Dendritic cell treated with granulocyte-macrophage colony-stimulating factor and Interleukin-4, amounts not matched to agents 40 ng/mL and 50 ng/mL, for 4 days (primary cell): ENCODE data around the gene PTPN13.

Experiments used
- H3K27ac Mint-ChIP-seq: one replicate; pipeline ENCODE4 v1.8.0; 2022; ENCODE audit warnings: mild to moderate bottlenecking, mixed read lengths
- H3K27me3 Mint-ChIP-seq: one replicate; pipeline ENCODE4 v1.8.0; 2022; ENCODE audit warnings: mild to moderate bottlenecking, mixed read lengths
- H3K36me3 Mint-ChIP-seq: one replicate; pipeline ENCODE4 v1.8.0; 2022; ENCODE audit warnings: low read depth, mixed read lengths
- H3K4me1 Mint-ChIP-seq: one replicate; pipeline ENCODE4 v1.8.0; 2022; ENCODE audit warnings: low read depth, mixed read lengths
- H3K4me3 Mint-ChIP-seq: one replicate; pipeline ENCODE4 v1.8.0; 2022; ENCODE audit warnings: mild to moderate bottlenecking, moderate library complexity, mixed read lengths
- H3K9me3 Mint-ChIP-seq: one replicate; pipeline ENCODE4 v1.8.0; 2022; ENCODE audit warnings: mixed read lengths
- intact Hi-C: fragments of 100-400 bp; cut with micrococcal nuclease; formaldehyde crosslinking; loops from one replicate; pipeline ENCODE4 v1.15.0; 2022

PTPN13 gene

DNA sequence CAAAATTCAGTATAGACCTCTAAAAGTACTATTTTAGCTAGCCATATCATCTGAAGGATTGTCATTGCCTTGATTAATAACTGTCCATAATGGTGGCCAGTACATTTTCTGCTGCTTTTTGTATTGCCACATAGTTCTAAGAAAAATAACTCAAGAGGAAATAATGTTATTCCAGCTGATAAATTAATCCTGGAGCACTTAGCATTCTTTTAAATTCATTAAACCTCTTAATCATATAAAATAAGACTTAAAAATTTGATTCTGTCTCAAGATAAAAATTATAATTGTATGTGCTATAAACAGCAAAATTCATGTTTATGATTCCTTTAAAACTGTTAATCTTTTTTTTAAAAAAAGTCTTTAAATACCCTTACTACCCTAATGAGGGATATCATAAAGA is 12.7 kb downstream of the PTPN13 start:
- intact Hi-C loops: no loop called here
- Mint-ChIP-seq H3K27me3 (no peaks in the 10 kb centered on the region), H3K4me1 (no peaks in the 10 kb centered on the region), H3K4me3 (no peak overlapping the region), H3K27ac (no peak overlapping the region), H3K9me3 (no peaks in the 10 kb centered on the region), H3K36me3 (no peaks in the 10 kb centered on the region)

DNA sequence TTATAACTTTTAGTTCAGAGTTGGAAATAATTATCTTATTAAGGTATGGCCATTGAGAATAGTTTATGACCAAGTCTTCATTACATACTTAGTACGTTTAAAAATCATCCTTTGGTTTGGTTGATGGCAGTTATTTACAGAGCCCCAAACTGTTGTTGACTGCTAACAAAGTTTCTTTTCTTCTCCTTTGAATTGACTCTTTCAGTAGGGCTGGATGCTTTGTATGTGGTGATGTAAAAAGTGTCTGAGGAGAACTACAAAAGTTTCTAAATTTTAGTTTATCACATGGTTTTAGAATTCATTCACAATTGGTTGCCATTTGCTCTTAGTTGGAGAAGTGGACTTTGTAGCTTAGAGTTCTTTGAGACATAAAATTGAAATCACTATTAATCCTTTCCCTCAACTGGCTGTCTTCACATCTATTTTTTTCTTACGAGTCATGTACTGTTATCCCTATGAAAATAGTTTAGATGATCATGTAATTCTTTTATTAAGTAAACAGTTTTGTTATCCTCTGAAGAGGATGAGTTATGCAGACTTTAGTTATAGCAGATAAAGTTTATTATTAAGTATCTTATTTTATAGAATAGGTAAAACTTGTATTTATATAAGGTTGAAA is 14.8 kb downstream of the PTPN13 start:
- Mint-ChIP-seq H3K36me3 (no peaks in the 10 kb centered on the region), H3K4me1 (no peaks in the 10 kb centered on the region), H3K4me3 (no peak overlapping the region), H3K27ac (no peak overlapping the region), H3K9me3 (no peaks in the 10 kb centered on the region), H3K27me3 (no peaks in the 10 kb centered on the region)
- intact Hi-C loops: no loop called here

DNA sequence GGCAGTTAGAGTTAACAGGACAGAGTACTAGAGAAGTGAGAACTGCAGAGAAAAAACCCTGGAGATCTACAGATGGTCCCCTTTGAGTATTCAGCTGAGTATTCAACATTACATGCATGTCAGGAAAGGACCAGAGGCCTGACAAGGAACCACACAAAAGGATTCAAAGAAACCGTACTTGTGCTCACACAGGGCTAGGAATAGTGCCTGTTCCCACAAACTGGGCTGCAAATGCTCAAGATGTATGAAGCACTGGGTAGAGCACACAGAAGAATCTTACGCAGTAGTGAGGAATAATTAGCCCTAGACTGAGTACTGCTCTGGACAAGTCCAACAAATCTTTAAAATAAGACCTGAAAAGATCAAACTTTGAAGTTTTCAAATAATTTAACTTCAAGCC is 17.6 kb downstream of the PTPN13 start:
- Mint-ChIP-seq H3K9me3 (no peaks in the 10 kb centered on the region), H3K4me3 (no peak overlapping the region), H3K27ac (no peak overlapping the region), H3K36me3 (no peaks in the 10 kb centered on the region), H3K27me3 (no peaks in the 10 kb centered on the region), H3K4me1 (no peaks in the 10 kb centered on the region)
- intact Hi-C loops: no loop called here

DNA sequence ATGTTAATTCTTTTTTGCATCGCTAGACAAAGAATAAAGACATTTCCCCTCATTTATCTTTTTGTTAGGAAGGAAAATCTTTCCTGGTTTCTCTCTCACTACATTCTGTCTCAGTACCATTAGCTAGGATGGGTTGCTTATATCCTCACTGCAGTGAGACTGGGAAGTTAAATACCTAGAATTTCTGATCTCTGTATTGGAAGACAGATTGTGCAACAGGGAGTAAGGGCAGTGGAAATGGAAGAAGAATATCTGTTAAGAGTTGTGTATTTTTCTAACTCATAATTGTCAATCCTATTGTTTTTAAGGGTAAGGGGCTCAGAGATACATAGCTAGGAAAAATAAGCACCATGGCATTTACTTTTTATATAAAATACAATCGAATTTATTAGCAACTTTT is 19.6 kb downstream of the PTPN13 start:
- no peaks in the 10 kb centered on the region for H3K36me3 Mint-ChIP-seq
- no peaks in the 10 kb centered on the region for H3K27me3 Mint-ChIP-seq
- no peak overlapping the region for H3K27ac Mint-ChIP-seq
- no peaks in the 10 kb centered on the region for H3K4me1 Mint-ChIP-seq
- H3K9me3 Mint-ChIP-seq: no peaks in the 10 kb centered on the region
- H3K4me3 Mint-ChIP-seq: no peak overlapping the region
- intact Hi-C loops: no loop called here

DNA sequence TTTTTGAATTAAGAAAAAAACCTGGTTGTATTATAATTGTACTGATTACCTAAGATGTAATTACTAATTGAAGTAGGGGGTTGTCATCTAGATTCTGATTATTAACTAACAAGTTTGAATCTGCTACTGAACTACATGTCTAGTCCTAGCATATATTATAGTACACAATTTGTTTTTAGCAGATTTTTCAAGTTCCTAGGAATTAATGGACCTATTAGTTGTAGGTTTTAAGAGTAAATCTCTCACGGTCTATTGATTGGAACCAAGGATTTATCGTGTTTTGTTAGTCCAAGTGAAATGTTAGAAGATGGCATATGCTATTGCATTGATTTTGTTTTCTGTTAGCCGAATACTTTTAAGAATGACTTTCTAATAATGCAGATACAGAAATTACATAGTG is 20.8 kb downstream of the PTPN13 start:
- H3K36me3 Mint-ChIP-seq: no peaks in the 10 kb centered on the region
- intact Hi-C loops: no loop called here
- H3K27ac Mint-ChIP-seq: no peak overlapping the region
- H3K9me3 Mint-ChIP-seq: no peaks in the 10 kb centered on the region
- no peak overlapping the region for H3K4me3 Mint-ChIP-seq
- no peaks in the 10 kb centered on the region for H3K27me3 Mint-ChIP-seq
- no peaks in the 10 kb centered on the region for H3K4me1 Mint-ChIP-seq

DNA sequence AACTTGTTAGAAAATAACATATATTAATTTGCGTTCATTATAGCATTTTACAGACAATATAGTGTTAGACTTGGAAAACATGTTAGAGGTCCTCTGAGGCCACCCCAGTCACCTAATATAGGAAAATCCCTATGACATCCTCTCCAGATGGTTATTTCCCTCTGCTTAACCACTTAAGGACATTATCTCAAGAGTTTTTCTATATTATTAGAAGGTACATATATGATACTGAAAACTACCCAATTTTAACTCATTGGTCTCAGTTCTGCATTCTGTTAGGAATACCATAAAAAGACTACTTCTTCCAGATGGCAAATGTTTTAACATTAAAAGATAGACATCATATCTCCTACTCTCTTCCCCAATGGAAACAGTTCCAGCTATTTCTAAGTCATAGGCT is 21.4 kb downstream of the PTPN13 start:
- Mint-ChIP-seq H3K27ac (no peak overlapping the region), H3K9me3 (no peaks in the 10 kb centered on the region)

DNA sequence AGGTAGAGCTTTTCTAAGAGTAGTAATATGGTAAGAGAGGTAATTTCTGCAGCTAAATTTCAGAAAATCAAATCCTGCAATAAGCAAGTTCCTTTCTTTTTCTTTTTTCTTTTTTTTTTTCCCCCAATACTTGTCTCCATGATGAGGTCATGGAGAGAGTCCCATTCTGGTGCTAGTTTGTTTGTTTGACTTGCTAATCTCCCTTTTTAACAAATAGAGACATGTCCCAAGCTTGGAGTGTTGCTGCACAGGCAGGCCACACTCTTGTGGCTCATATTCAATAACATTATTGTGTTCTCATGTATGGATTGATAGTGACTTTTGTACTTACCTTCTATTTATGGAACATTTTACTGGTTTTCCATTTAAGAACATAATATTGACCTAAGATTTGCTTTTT is 25.5 kb downstream of the PTPN13 start:
- H3K27ac Mint-ChIP-seq: no peak overlapping the region
- H3K4me3 Mint-ChIP-seq: no peak overlapping the region

More for the DNA sequence above, 21.4 kb downstream of the PTPN13 start:
- no peaks in the 10 kb centered on the region for H3K36me3 Mint-ChIP-seq
- no peaks in the 10 kb centered on the region for H3K4me1 Mint-ChIP-seq
- intact Hi-C loops: no loop called here
- no peak overlapping the region for H3K4me3 Mint-ChIP-seq
- H3K27me3 Mint-ChIP-seq: no peaks in the 10 kb centered on the region

DNA sequence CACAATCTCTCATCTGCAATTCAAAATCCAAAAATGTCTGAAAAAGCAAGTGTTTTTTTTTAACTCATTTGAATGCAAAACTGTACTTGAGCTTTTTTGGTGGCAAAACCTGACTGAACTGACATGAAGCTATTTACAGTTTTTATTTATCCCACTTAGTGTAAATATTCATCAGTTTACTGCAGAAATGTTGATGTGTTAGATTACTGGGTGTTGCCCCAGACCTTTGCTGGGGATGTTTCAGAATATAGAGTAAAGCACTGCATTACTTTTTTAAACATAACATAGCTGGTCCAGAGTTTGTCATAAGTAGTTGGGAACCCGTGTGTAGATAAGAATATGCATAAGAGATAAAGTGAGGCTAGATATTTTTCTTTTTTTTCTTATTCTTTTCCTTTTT is 27.3 kb downstream of the PTPN13 start:
- no peaks in the 10 kb centered on the region for H3K36me3 Mint-ChIP-seq
- H3K9me3 Mint-ChIP-seq: no peaks in the 10 kb centered on the region
- H3K4me1 Mint-ChIP-seq: no peaks in the 10 kb centered on the region
- intact Hi-C loops: no loop called here
- no peak overlapping the region for H3K4me3 Mint-ChIP-seq
- no peaks in the 10 kb centered on the region for H3K27me3 Mint-ChIP-seq
- no peak overlapping the region for H3K27ac Mint-ChIP-seq

More for the DNA sequence above, 25.5 kb downstream of the PTPN13 start:
- Mint-ChIP-seq H3K27me3 (no peaks in the 10 kb centered on the region), H3K9me3 (no peaks in the 10 kb centered on the region), H3K4me1 (no peaks in the 10 kb centered on the region), H3K36me3 (no peaks in the 10 kb centered on the region)
- intact Hi-C loops: no loop called here

DNA sequence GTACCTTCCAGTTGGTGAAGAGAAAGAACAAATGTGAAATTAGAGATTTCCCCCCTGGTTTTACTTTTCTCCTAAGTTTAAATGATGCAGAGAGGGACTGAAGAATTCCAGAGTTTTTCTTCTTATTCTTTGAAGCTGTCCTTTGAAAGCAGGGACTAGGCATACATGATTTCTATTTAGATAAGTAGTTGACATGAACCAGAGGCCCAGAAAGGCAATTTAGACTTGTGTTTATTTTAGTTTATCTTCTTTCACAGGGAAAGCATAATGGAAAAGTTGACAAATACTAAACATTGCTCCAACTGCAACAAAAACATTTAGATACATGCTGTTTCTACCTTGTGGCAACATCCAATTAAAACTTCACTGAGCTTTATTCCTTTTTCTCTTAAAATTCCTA is 32.0 kb downstream of the PTPN13 start:
- Mint-ChIP-seq H3K4me1 (no peaks in the 10 kb centered on the region), H3K27ac (no peak overlapping the region), H3K4me3 (no peak overlapping the region), H3K9me3 (no peaks in the 10 kb centered on the region), H3K27me3 (no peaks in the 10 kb centered on the region), H3K36me3 (no peaks in the 10 kb centered on the region)
- intact Hi-C loops: no loop called here

DNA sequence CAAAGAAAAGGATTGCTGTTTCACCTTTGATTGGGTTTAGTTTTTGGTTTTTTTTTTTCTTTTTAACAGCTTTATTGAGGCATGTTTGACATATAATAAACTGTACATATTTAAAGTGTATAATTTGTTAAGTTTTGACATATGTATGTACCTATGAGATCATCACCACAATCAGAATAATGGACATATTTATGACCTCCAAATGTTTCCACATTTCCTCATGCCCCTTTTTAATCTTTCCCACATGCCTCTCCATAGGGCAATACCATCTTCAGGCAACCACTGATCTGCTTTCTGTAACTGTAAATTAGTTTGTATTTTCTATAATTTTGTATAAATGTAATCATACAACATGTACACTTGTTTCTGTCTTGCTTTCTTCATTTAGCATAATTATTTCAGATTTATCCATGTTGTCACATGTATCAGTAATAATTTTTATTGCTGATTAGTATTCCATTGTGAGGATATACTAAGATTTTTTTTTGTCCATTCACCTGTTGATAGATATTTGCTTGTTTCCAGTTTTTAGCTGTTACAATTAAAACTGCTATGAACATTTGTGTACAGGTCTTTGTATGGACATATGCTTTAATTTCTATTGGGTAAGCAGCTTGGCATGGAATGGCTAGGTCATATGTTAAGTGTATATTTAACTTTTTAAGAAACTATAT is 33.5 kb downstream of the PTPN13 start:
- Mint-ChIP-seq H3K27me3 (no peaks in the 10 kb centered on the region), H3K4me1 (no peaks in the 10 kb centered on the region), H3K4me3 (no peak overlapping the region), H3K36me3 (no peaks in the 10 kb centered on the region), H3K9me3 (no peaks in the 10 kb centered on the region), H3K27ac (no peak overlapping the region)
- intact Hi-C loops: no loop called here

DNA sequence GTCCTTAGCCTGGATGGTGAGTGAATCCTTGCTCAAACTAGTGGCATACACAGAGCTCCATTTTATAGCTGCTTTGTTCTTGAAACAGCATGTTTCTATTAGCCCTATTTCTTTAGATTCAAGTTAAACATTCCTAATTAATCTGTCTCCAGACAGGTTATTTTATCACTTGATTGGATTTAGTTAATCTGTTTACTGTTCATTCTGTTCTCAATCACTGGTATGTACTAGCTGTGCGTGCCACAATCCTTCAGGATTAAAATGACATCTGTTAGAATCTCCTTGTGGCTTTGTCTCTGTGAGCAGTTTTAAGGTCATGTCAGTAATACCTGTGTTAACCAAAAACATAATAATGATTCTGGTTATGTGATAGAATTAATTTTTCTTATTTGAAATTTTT is 36.5 kb downstream of the PTPN13 start:
- intact Hi-C loops: loop anchor here (5.0 kb wide), 1 partner anchor 373 kb away; no protein-coding TSS in a partner anchor

DNA sequence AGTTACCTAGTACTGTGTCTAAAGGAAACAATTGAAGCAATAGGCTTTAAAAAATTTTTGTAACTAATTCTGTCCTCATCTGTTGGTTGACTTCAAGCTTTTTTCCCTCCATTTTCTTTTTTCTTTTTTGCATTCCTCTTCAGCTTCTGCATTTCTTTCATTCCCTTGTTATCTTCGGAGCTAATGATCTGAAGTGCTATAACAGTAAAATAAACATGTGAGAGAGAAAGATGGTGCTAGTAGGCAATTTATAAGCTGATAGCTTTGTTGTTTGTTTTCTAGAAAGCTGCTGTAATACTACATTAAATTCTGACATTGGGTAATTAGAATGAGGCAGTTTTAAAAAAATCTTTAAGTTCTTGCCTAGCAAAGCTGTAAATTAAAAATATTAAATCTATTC is 37.1 kb downstream of the PTPN13 start:
- H3K4me1 Mint-ChIP-seq: no peaks in the 10 kb centered on the region
- intact Hi-C loops: loop anchor here (5.0 kb wide), 1 partner anchor 374 kb away; no protein-coding TSS in a partner anchor
- no peak overlapping the region for H3K4me3 Mint-ChIP-seq
- no peaks in the 10 kb centered on the region for H3K27me3 Mint-ChIP-seq
- H3K9me3 Mint-ChIP-seq: no peaks in the 10 kb centered on the region
- H3K27ac Mint-ChIP-seq: no peak overlapping the region
- no peaks in the 10 kb centered on the region for H3K36me3 Mint-ChIP-seq

More for the DNA sequence above, 36.5 kb downstream of the PTPN13 start:
- Mint-ChIP-seq H3K4me3 (no peak overlapping the region), H3K36me3 (no peaks in the 10 kb centered on the region), H3K4me1 (no peaks in the 10 kb centered on the region), H3K27me3 (no peaks in the 10 kb centered on the region), H3K9me3 (no peaks in the 10 kb centered on the region), H3K27ac (no peak overlapping the region)

DNA sequence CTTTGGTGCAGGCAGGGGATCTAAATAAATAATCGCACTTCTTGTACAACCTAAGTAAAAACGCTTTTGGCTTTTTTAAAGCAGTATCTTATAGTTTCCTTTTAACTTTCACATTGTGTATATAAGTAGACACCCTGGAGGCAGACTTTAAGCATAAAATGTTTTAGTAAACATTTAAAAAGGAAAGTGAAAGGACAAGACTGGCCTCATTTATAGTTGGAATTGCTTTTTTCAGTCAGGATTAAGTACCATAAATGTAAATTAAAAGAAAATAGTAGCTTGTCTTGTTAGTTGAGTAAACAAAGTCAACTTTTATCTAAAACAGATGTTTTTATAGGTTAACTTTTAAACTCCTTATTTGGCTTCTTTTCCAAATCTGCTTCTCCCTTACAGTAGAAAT is 39.7 kb downstream of the PTPN13 start:
- no peaks in the 10 kb centered on the region for H3K4me1 Mint-ChIP-seq
- intact Hi-C loops: loop anchor here (5.0 kb wide), 1 partner anchor 377 kb away; no protein-coding TSS in a partner anchor
- no peak overlapping the region for H3K4me3 Mint-ChIP-seq
- H3K27me3 Mint-ChIP-seq: no peaks in the 10 kb centered on the region
- no peak overlapping the region for H3K27ac Mint-ChIP-seq
- H3K9me3 Mint-ChIP-seq: no peaks in the 10 kb centered on the region
- H3K36me3 Mint-ChIP-seq: no peaks in the 10 kb centered on the region

DNA sequence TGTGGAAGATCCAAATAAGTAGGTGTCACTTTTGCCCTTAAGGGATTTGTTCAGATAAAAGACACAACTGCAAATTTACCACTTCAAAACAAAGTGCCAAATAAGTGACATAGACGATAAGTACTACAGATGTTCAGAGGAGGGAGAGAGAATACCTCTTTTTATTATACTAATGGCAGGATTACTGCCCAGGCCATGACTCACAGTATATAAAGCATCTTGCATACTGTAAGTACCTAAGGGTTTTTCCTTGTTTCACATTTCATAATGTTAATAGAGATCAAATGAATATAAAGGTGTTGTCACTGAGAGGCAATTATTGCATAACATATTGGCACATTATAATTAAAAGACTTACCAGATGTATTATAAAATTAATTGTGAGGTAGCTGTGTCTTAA is 46.4 kb downstream of the PTPN13 start:
- intact Hi-C loops: no loop called here
- Mint-ChIP-seq H3K9me3 (no peaks in the 10 kb centered on the region), H3K4me3 (no peak overlapping the region), H3K27me3 (no peaks in the 10 kb centered on the region), H3K36me3 (no peaks in the 10 kb centered on the region), H3K27ac (no peak overlapping the region), H3K4me1 (no peaks in the 10 kb centered on the region)
